ENCODE results near the gene PLVAP. TPM values are rescaled to one million over a fixed set of nuclear protein-coding genes. Genes with fewer than 3 reads are reported as not detected.
A peak's percentile ranks its signal among the peaks of the same experiment; 100 is the strongest.
"Not testable (repeated sequence)": the region's sequence is repeated elsewhere in the genome, so short reads cannot be mapped to it uniquely, and the experiment has no call there.

PLVAP gene
- total RNA-seq, 1 experiment from 2014 or later = 0.05 TPM

GRCh38 chr19:17401628-17402027, 24.5 kb upstream of the PLVAP start:
- DNase-seq (ENCODE audit: low read depth) = no peak

- DNase-seq (ENCODE audit: low read depth) = no peak
Observed at GRCh38 chr19:17398902-17399527, 21.9 kb upstream of the PLVAP start.

DNA sequence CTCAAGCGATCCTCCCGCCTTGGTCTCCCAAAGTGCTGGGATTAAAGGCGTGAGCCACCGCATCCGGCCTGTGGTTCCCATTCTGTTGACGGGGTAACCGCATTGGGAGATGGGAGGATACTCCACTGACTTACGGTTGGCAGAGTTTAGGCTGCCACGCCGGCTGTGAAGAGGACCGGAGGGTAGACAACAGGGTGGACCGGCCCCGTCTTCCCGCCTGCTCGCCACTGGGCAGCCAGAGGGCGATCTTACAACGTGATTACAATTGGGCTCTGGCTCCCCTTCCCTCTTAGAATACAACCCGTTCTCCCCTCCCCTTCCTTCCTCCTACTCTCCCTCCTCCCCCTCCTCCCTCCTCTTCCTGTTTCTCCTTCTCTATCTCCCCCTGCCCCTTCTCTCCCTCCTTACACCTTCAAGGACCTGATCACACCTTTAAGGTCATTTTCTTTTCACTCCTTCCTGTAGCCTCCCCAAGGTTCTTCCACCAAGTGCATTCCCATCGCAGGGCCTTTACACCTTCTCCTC, 17.8 kb upstream of the PLVAP start:
- peak; percentile 79 for DNase-seq (ENCODE audit: low read depth)

DNA sequence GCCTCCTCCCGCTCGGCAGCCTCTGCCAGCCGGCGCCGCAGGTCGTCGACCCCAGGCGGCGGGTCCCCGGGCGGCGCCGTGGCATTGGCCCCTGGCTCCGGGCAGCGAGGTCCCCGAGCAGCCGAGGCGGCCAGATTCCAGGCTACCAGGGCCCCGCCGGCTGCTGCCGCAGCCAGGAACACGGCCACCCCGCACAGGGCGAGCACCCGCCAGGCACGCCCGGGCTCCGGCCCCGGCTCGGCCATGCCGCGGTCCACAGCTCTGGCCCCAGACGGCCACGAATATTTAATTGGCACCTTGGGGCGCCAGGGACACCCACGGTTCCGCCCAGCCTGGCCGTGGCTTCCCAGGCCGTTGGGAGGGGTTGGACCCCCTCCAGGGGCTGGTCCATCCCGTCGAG, 16.8 kb upstream of the PLVAP start, which contains the start of gene CCDC194:
CCDC194 (minus strand) TSS at position 283 of the 400 bp plus-strand sequence; CDS start at position 245, 38 bp downstream.
- DNase-seq (ENCODE audit: low read depth) = peak; percentile 59

DNA sequence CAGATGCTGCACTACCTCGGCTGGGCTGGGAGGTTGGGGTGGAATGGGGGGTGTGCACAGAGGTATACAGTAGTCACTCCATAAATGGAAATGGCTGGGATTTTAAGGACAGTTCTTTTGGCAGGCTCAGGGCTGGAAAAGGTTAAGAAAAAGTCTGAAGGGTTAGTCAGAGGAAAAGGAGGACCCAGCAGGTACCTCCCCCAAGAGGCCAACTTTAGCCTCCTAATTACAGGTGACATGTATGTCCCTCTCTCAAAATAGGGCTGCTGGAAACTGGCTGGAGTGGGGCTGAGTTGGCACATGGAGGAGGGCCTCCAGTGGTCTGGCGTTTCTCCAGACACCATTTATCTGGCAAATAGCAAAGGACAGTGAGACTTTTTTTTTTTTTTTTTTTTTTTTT, 15.9 kb upstream of the PLVAP start:
- DNase-seq (ENCODE audit: low read depth) = peak; percentile 90

DNA sequence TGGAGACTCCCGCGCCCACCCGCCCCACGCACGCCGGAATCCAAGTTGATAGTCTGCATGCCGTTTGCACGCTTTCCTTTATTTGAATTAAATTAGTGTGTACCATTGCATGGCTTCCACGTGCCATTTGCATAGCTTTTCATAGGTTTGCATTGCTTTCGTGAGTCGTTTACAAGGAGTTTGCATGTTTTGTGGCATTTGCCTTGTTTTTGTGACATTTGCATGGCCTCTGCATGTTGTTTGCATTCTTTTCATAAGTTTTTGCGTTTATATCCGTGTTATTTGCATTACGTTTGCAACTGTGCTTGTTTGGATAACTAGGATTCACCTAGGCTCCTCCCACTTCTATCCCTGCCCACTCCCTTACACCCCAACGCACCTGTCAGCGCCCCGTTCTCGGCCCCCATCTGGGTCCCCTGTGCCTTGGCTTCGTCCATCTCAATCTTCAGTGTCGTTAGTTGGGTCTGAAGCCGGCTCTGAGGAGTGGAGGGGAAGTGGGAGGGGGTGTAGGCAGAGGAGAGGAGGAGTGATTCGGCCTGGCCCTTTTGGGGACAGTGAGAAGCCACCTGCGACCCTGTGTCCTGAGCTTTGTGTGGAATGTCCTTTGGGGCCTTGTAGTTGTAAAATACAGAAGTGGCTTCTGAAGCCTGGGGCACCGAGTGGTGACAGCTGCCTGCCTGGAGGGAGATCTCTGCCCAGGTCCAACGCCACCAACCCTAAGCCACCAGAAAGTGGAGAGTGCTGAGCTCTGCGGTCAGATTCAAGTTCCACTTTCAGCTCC, 14.4 kb upstream of the PLVAP start:
- DNase-seq (ENCODE audit: low read depth) = no peak

GRCh38 chr19:17390665-17391370, 13.7 kb upstream of the PLVAP start:
- DNase-seq (ENCODE audit: low read depth) = peak; percentile 92

DNA sequence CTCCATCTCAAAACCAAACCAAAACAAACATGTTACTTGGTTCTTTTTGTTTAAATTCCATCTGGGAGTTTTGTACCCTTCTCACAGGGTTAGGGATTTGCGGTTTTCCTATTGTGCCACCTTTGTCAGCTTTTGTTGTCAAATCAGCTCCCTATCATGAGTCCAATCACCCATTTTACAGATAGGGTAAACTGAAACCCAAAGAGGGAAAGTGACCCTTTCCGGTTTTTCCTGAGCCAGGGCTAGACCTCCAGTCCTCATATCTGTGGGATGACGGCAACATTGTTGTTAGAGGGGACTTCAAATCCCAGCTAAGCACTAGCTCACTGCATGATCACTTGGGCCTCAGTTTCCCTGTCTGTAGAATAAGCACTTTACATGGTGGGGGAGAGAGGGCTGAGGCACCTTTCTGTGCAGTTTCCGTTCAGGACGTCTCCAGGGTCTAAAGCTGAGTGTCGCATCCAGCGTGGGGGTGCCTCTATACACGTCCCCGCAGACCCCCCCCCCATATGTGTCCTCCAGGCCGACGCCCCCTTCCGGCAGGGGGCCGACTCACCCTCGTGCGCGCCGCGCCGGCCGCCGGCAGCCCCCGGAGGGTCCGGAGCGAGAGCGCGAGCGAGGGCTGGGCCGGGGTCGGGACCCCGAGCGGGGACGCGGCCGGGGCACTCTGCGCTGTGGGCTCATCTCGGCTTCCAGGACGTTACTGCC, 13.0 kb upstream of the PLVAP start:
- no peak for DNase-seq (ENCODE audit: low read depth)

DNA sequence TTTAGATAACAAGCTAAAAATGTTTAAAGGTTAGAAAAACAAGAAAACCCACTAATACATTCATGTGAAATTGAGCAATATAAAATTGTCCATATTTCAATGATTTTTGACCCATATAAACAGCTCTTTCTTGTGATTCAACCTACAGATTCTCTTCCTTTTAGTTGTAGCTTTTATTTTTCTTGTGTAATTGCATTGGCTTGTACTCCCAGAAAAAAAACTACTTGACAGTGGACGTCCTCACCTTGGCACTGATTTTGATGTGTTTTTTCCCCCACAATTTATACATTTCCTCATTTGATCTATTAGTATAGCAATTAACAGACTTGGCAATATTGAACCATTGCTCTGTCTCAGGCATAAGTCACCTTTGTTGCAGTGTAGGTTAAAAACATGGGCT, 12.1 kb upstream of the PLVAP start:
- DNase-seq (ENCODE audit: low read depth) = no peak

DNA sequence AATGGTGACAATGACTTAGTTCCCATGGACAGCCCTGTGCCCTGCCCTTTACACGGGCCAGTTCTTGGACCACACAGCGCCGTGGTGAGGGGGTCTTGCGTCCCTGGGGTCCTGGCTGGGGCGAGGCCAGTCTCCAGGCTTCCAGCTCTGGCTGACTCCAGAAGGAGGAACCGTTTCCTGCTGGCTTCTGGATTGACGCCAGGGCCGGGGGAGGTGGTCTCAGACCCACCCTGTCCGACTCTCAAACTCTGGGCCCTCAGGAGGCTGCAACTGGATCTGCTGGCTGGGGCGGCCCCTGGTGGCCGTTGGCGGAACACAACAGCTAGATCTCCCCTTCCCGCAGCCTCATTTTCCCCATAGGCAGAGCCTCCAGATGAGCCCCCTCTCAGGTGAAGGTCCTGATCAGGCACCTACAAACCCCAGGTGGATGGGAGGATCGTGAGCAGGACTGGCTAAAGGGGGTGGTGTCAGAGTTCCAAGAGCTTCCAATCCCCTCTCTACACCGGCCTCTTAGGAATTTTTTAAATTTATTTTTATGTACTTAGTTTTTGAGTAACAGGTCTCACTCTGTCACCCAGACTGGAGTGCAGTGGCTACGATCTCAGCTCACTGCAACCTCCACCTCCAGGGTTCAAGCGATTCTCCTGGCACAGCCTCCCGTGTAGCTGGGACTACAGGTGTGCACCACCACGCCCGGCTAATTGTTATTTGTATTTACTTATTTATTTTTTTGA, 8.9 kb upstream of the PLVAP start:
- DNase-seq (ENCODE audit: low read depth) = peak; percentile 46

GRCh38 chr19:17380426-17381138, 3.4 kb upstream of the PLVAP start:
- no peak for DNase-seq (ENCODE audit: low read depth)

DNA sequence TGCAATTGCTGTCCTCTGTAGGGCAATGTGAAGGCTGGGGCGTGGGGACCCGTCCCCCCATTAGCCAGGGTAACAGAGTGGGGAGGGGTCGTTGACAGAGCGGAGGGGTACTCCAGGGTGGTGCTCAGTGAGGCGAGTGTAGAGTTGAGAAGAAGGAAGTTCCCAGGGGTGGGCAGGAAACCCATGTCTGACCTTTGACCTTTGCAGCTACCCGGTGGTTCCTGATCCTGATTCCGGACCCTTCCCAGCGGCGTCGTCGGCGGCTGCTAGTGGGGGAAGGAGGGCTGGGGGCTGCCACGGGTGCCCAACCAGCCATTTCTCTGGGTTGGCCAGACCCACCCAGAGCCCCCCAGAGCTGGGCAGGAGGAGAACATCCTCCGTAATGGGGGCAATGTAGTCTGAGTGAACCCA, 2.1 kb upstream of the PLVAP start:
- no peak for DNase-seq (ENCODE audit: low read depth)

GRCh38 chr19:17378271-17378670, 1.1 kb upstream of the PLVAP start:
- no peak for DNase-seq (ENCODE audit: low read depth)

GRCh38 chr19:17370026-17370587, 7.0 kb downstream of the PLVAP start:
- DNase-seq (ENCODE audit: low read depth) = no peak

GRCh38 chr19:17365361-17365760, 11.8 kb downstream of the PLVAP start:
- no peak for DNase-seq (ENCODE audit: low read depth)

GRCh38 chr19:17363852-17364605, 13.1 kb downstream of the PLVAP start:
- not testable (repeated sequence) for DNase-seq (ENCODE audit: low read depth)

- no peak for DNase-seq (ENCODE audit: low read depth)
Observed at GRCh38 chr19:17359905-17360800, 17.0 kb downstream of the PLVAP start.

DNA sequence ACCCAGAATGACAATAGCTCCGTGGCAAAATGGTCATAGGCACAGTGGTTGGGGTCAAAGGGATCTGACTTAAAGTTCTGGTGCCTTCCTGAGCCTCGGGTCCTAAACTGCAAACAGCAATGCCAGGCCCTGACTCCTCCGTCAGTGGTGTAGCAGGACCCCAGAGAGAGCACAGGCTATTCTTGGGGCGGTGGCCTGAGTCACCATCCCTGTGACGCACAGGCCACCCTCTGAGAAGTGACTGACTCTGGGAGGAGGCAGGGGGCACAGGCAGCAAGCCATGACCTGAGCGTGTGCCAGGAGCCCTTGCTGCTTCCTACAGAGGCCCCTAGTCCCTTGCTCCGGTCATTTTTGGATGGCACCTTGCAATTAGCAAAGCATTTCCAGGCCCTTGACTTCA, 18.7 kb downstream of the PLVAP start:
- DNase-seq (ENCODE audit: low read depth) = peak; percentile 60
